HG02981 (cell line): ENCODE results near the gene SLC51B.
"Not testable (repeated sequence)": the region's sequence is repeated elsewhere in the genome, so short reads cannot be mapped to it uniquely, and the experiment has no call there.

ENCODE experiments used
- ATAC-seq: cut with Tn5 transposase; IDR thresholded peaks from one replicate; pipeline ENCODE4 v1.9.1; 2021; ENCODE audit warnings: mild to moderate bottlenecking, moderate library complexity; ENCODE audit not compliant: unreplicated experiment

SLC51B gene

GRCh38 chr15:65044724-65045481 lies at the start of gene SLC51B:
TSS of gene SLC51B (plus strand) at chr15:65045387. CDS start at chr15:65050005, 4,618 bp downstream.
- ATAC-seq, result no peak

DNA sequence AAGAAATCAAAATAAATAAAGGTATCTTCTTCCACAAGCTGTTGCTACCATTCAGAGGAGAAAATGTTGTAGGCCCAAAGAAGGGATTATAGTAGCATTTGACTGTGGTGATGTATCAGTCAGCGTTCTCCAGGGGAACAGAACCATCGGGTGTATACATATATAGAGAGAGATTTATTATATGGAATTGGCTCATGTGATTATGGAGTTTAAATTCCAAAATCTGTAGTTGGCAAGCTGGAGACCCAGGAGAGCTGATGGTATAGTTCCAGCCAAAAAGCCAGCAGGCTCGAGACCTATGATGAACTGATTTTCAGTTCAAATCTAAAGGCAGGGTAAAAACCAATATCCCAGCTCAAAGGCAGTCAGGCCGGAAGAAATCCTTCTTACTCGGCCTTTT lies 48.1 kb upstream of the SLC51B start:
- ATAC-seq, result no peak

- no peak for ATAC-seq
These were observed 47.3 kb upstream of the SLC51B start for GRCh38 chr15:64997745-64998375.

DNA sequence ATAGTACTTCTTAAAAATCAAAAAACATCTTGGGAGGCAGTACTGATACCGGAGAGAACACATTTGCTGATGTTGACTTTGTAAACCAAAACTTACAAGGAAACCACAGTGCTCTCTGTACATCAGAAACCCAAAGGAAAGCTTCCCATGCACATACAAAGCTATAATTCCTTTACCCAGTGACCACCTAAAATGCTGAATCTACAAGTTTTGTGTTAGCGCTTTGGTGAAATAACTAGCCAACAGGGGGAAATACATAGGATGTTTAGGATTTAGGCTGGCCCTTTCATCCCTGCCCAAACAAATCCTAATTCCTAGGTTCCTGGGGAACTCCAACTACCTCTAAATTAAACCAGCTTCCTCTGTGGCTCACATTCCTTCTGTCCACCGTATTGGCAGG lies 40.2 kb upstream of the SLC51B start:
- no peak for ATAC-seq

- ATAC-seq, result no peak
These were observed 38.3 kb upstream of the SLC51B start for GRCh38 chr15:65006876-65007275.

- no peak for ATAC-seq
These were observed 36.2 kb upstream of the SLC51B start for GRCh38 chr15:65008983-65009382.

GRCh38 chr15:65011198-65011597 lies 34.0 kb upstream of the SLC51B start:
- not testable (repeated sequence) for ATAC-seq

DNA sequence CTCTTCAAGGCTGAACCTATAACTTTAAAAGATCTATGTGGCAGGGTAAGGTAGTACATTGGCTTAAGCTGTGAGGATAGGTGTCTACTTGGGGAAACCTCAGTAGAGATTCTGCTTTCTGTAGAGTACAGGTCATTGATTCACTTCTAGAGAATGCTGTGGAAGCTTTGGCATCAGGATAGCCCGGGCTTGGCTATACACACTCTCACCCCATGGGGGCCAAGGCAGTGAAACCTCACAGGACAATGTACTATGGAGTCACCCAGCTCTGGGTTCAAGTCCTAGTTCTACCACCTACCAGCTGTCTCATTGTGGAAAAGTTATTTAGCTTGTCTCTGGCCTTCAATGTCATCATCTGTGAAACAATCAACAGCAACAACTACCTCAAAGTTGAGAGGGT lies 24.8 kb upstream of the SLC51B start:
- ATAC-seq, result no peak

DNA sequence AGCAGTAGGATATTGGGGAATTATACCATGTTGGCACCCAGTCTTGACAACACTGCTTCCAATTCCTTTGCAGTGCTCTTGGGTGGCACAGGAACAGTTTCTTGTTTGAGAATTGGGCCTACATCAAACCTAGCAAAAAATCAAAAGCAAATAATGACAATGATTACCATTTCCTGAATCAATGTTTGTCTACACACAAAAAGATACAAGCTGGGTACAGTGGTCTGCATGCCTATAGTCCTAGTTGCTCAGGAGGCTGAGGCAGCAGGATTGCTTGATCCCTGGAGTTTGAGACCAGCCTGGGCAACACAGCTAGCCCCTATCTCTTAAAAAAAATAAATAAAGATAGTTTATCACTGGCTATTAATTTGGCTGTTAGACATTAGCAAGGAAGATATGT lies 23.7 kb upstream of the SLC51B start:
- no peak for ATAC-seq

- no peak for ATAC-seq
These were observed 18.4 kb upstream of the SLC51B start for GRCh38 chr15:65026756-65027155.

DNA sequence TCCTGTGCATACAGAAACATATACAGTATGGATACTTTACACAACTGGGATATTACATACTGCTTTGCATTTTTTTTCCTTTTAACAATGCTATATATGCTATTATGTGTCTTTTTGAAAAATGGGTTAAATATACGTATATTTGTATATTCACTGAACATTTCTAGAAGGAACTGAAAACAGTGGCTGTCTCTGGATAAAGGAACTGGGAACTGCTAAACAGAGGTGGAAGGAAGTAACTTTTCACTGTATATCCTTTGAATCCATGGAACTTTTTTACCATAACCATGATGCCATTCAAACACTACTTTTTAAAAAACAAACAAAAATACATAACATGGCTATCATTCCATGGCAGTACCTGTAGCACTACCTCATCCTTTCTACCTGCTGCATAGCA lies 17.6 kb upstream of the SLC51B start:
- ATAC-seq, result no peak

- no peak for ATAC-seq
These were observed 16.8 kb upstream of the SLC51B start for GRCh38 chr15:65028338-65028737.

GRCh38 chr15:65028921-65029735 lies 16.1 kb upstream of the SLC51B start, which contains the start of gene MTFMT:
TSS of gene MTFMT (minus strand) at chr15:65029639. CDS start at chr15:65029613, 26 bp downstream.
- peak; percentile 79 for ATAC-seq

GRCh38 chr15:65029736-65030208 lies 15.4 kb upstream of the SLC51B start:
- ATAC-seq, result no peak

GRCh38 chr15:65032801-65033537 lies 12.2 kb upstream of the SLC51B start:
- no peak for ATAC-seq

- no peak for ATAC-seq
These were observed 11.4 kb upstream of the SLC51B start for GRCh38 chr15:65033659-65034269.

DNA sequence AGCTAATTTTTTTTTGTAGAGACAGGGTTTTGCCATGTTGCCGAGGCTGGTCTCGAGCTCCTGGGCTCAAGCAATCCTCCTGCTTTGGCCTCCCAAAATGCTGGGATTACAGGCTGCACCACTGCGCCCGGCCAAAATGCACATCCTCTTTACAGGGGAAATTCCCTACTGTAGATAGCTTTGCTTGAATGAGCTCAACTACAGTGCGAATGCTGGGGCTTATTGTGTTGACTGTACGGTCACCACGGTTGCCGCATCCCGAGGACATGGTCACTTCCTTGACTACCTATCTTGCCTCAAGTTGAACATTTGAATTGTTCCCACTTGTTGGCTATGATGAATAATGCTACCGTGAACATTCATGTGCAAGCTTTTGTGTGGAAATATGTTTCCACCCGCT lies 10.5 kb upstream of the SLC51B start:
- ATAC-seq, result no peak

- ATAC-seq, result no peak
These were observed 7.9 kb upstream of the SLC51B start for GRCh38 chr15:65037309-65037708.

GRCh38 chr15:65038428-65038827 lies 6.8 kb upstream of the SLC51B start:
- ATAC-seq, result no peak

DNA sequence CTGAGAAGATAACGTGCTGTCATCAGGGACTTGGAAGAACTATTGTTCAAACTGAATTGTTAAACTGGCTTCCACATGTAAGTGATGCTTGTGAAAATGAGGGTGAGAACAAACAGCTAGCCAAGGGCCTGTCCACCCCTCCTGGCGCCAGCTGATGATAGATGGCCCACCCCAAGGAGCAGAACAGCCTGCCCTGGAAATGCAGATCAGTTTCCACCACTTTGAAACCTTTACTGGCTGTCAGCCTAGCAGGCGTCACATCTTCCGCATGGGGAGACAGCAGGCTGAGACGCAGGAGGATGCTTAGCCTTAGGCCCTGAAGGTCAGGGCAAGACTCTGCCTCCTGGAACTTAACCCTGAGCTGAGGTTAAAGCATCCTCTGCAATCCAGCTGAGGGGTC lies 6.4 kb upstream of the SLC51B start:
- ATAC-seq, result no peak
